Activated CD8-positive, alpha-beta memory T cell treated with anti-CD3 and anti-CD28 coated beads, Interleukin-2, amount 50 U/mL, for 24 hours (primary cell): Measurements from ENCODE around the gene BORA.
A peak's percentile ranks its signal among the peaks of the same experiment; 100 is the strongest.
"Not testable (repeated sequence)": the region's sequence is repeated elsewhere in the genome, so short reads cannot be mapped to it uniquely, and the experiment has no call there.

Experiments used
- DNase-seq: peaks from one replicate; pipeline ENCODE4 v3.0.0-alpha.2; 2020; ENCODE audit errors: extremely low read depth

BORA gene

GRCh38 chr13:72727417-72728289 is at the start of gene BORA, which contains the start of gene MZT1:
BORA (plus strand) TSS chr13:72727923; CDS start chr13:72728941, 1,018 bp downstream.
MZT1 (minus strand) TSS chr13:72727629; CDS start chr13:72727602, 27 bp downstream.
- DNase-seq: peak; percentile 83

GRCh38 chr13:72678312-72678711 is 49.4 kb upstream of the BORA start:
- no peak for DNase-seq

- DNase-seq: no peak
These were observed 47.4 kb upstream of the BORA start for GRCh38 chr13:72680353-72680752.

- no peak for DNase-seq
These were observed 41.0 kb upstream of the BORA start for GRCh38 chr13:72686766-72687165.

GRCh38 chr13:72689181-72689696 is 38.5 kb upstream of the BORA start:
- no peak for DNase-seq

- DNase-seq: no peak
These were observed 34.7 kb upstream of the BORA start for GRCh38 chr13:72692884-72693514.

GRCh38 chr13:72693832-72694231 is 33.9 kb upstream of the BORA start:
- no peak for DNase-seq

DNA sequence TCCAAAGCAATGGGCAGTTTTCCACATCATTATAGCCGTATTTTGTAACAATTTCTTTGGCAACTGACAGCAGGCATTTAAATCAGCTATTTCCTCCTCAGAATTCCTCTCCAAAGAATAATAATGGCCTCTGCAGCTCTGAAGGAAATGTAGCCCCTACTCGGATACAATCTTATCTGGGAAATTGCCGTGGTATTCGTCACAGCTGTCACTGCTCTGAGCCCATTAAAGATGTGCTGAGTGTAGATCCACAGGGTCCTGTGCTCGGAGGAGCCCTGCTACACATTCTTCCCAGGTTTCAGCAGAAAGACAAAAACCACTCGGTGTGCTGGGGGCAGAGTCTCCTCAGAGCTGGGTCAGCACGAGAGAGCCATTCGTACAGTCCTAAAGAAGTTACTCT is 33.4 kb upstream of the BORA start:
- no peak for DNase-seq

DNA sequence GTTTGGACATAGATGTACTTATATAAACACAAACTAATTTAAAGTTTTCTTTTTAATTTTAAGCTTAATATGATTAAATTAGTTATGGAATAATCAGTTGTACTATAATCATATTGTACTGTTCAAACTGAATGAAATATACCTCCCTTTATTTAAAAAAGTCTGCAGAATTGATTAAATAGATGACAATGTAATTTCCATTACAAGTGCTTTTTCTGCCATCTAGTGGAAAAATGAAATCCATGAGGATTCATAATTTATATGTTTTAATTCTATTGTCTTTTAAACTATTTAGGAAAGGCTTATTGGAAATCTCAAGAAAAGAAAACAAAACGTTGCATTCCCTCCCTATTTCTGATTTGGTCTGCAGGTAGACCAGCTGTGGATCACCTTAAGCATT is 31.1 kb upstream of the BORA start:
- DNase-seq: no peak

- DNase-seq: no peak
These were observed 29.6 kb upstream of the BORA start for GRCh38 chr13:72698164-72698563.

GRCh38 chr13:72700509-72700908 is 27.2 kb upstream of the BORA start:
- DNase-seq: no peak

GRCh38 chr13:72716776-72717175 is 10.9 kb upstream of the BORA start:
- DNase-seq: no peak

GRCh38 chr13:72726185-72726584 is 1.5 kb upstream of the BORA start:
- not testable (repeated sequence) for DNase-seq

GRCh38 chr13:72726726-72727416 is 852 bp upstream of the BORA start:
- no peak for DNase-seq

DNA sequence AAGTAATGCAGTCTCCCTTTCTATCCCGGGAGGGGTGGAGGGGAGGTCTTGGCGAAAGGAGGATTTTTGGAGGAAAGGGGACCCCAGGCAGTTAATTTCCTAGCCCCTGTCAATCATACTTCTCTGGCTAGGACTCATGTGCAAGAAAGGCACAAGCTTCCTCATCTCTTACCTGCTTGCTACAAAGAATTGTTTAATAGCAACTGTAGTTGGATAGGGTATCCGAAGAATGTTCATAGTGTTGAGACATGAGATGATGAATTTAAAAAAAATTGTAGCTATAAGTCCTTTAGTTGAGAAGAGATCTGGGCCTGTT is 525 bp downstream of the BORA start:
- no peak for DNase-seq

DNA sequence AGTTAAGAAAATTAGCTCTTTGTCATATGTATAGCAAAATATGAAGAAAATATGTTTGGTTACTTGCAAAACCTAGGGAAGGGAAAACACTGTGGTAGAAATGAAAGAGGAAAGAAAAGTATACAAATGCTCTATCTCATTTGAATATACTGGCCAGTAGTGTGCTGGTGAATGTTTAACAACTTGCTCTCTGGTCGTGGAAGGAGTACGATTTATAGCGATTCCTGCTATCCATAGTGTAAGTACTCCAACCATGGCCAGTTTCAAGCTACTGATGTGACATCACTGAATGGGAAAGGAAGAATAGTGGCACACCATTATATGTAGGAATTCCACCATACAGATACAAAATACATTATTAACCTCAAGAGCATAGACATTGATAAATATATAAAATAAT is 9.3 kb downstream of the BORA start:
- no peak for DNase-seq

DNA sequence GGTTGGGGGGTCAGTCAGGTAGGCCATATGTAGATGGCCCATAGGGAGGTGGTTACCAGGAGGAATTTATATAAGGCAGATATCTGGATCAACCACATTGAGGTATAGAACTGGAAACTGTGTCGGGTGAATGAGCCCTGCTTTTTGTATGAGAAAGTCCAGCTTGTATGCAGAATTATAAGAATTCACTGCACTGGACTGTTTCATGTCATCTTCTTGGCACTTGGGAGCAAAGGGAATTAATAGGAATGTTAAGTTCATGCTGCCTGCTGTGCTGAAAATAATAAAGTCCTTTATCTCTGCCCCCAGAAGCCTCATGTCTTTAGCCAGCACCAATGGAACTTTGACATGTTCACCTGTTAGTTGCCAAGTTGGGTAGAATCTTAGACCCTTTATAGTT is 12.3 kb downstream of the BORA start:
- no peak for DNase-seq

GRCh38 chr13:72745260-72745659 is 17.5 kb downstream of the BORA start:
- DNase-seq: no peak

DNA sequence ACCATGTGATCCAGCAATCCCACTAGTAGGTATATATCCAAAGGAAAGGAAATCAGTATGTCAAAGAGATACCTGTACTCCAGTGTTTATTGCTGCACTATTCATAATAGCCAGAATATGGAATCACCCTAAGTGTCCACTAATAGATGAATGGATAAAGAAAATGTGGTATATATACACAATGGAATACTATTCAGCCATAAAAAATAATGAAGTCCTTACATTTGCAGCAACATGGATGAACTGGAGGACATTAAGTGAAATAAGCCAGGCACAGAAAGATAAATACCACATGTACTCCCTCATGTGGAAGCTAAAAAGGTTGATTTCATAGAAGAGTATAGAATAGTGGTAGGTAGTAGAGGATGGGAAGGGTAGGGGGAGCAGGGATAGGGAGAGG is 23.5 kb downstream of the BORA start:
- no peak for DNase-seq

- no peak for DNase-seq
These were observed 26.4 kb downstream of the BORA start for GRCh38 chr13:72754111-72754510.

DNA sequence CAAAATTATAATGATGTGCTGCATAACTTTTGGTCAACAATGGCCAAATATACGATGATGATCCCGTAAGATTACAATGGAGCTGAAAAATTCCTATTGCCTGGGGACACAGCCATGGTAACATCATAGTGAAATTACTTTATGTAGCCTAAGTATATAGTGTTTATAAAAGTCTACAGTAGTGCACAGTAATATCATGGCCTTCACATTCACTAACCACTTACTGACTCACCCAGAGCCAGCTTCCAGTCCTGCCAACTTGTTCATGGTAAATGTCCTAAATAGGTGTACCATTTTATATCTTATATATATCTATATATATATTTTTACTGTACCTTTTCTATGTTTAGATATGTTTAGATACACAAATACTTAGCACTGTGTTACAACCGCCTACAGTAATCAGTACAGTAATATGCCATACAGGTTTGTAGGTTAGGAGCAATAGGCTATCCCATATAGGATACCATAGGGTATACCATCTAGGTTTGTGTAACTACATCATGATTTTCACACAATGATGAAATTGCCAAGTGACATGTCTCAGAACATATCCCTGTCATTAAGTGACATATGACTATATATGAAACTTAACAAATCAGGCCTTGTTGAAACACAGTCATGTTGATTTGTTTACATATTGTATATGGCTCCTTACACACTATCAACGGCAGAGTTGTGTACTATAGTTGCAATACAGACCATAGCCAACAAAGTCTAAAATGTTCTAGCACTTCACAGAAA is 30.2 kb downstream of the BORA start:
- DNase-seq: no peak

GRCh38 chr13:72760189-72760588 is 32.5 kb downstream of the BORA start:
- no peak for DNase-seq
